ENCODE results near the gene DENND1C. TPM values are rescaled to one million over a fixed set of nuclear protein-coding genes. Genes with fewer than 3 reads are reported as not detected.

DENND1C gene
- total RNA-seq, 2 experiments from 2014 or later = 111 to 118 TPM

DNA sequence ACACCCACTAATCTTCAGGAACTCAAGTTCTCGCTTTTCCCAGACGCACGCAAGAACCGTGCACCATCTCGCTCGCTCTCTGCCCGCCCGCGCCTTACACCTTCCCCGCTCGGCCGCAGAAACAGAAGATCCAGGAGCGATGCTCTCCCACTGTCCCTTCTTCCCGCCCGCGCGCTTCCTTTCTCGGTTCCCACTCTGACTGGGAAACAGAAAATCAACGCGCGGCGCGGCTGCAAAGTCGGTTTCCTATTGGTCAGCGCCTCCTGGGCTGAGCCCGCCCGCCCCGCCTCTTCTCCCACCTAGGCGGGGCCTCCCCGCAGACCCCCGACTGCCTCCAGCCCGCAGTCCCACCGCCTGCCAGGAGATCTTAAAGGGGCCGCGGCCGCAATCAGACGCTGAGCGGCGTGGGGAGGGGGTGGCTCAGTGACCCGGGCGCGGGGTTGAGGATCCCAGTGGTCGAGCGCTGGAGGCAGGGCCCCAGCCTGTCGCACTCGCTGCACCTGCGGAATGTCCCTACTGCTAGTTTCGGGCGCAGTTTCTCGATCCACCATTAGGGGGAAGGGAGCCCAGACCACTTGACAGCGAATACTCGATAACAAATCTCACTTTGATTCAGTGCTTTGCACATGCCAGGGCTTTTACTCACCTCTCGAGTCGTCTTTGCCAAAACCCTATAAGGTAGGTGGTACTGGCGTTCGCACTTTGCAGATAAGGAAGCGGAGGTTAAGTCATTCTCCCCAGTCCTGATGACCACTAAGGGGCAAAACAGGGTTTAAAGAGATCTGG lies 21.3 kb downstream of the DENND1C start:
- no peaks in the 10 kb centered on the region for H3K9me3 Mint-ChIP-seq
- no peaks in the 10 kb centered on the region for H3K27me3 Mint-ChIP-seq
- POLR2A ChIA-PET = interaction anchor here (0.9 to 1.3 kb wide), 4 partner anchors 10 to 35 kb away, joined by 3 to 11 read pairs (median 6); partner anchors contain the start of genes DENND1C and KHSRP
- no peaks in the 10 kb centered on the region for H3K27me3 ChIP-seq (ENCODE audit: control insufficient read depth in 1 of 2, insufficient read depth in 2 of 2, low read length in 2 of 2)
- peaks cover 31% of the 10 kb centered on the region for H3K4me1 Mint-ChIP-seq (ENCODE audit: low read depth)
- H3K9me3 ChIP-seq (ENCODE audit: control insufficient read depth in 1 of 2, insufficient read depth in 1 of 2, low read length in 2 of 2) = peaks cover 0 to 9% of the 10 kb centered on the region in 2 experiments
- no peaks in the 10 kb centered on the region for H3K36me3 ChIP-seq (ENCODE audit: insufficient read depth, low read length)
- H3K4me3 ChIP-seq (ENCODE audit: low read length) = peak overlapping the region; percentile 68
- intact Hi-C loops (cut with DNase I, micrococcal nuclease) = loop anchor here (1.0 to 5.0 kb wide), 10 partner anchors 21 to 402 kb away; partner anchors contain the start of genes DENND1C (in 2 of the 2), GPR108 (in 1 of the 2), GTF2F1 (in 1 of the 2) and TRIP10 (in 1 of the 2)
- CTCF ChIA-PET = no interaction called here
- H3K4me3 Mint-ChIP-seq = peak overlapping the region; percentile 91
- ATAC-seq (ENCODE audit: poor library complexity) = peak; percentile 80
- peaks cover 36% of the 10 kb centered on the region for H3K4me1 ChIP-seq (ENCODE audit: insufficient read depth, low read length)
- peak overlapping the region; percentile 86 for H3K27ac Mint-ChIP-seq
- H3K36me3 Mint-ChIP-seq (ENCODE audit: low read depth) = peaks cover 42% of the 10 kb centered on the region
- peak overlapping the region; percentile 44 to 89 for H3K27ac ChIP-seq (ENCODE audit: low read depth in 1 of 2, low read length in 2 of 2)
- peak; percentile 95 to 97 (median 96) for DNase-seq
- TF ChIP-seq, protein P1, sequence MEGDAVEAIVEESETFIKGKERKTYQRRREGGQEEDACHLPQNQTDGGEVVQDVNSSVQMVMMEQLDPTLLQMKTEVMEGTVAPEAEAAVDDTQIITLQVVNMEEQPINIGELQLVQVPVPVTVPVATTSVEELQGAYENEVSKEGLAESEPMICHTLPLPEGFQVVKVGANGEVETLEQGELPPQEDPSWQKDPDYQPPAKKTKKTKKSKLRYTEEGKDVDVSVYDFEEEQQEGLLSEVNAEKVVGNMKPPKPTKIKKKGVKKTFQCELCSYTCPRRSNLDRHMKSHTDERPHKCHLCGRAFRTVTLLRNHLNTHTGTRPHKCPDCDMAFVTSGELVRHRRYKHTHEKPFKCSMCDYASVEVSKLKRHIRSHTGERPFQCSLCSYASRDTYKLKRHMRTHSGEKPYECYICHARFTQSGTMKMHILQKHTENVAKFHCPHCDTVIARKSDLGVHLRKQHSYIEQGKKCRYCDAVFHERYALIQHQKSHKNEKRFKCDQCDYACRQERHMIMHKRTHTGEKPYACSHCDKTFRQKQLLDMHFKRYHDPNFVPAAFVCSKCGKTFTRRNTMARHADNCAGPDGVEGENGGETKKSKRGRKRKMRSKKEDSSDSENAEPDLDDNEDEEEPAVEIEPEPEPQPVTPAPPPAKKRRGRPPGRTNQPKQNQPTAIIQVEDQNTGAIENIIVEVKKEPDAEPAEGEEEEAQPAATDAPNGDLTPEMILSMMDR (IDR thresholded peaks at IDR 0.05) = peak; percentile 75

DNA sequence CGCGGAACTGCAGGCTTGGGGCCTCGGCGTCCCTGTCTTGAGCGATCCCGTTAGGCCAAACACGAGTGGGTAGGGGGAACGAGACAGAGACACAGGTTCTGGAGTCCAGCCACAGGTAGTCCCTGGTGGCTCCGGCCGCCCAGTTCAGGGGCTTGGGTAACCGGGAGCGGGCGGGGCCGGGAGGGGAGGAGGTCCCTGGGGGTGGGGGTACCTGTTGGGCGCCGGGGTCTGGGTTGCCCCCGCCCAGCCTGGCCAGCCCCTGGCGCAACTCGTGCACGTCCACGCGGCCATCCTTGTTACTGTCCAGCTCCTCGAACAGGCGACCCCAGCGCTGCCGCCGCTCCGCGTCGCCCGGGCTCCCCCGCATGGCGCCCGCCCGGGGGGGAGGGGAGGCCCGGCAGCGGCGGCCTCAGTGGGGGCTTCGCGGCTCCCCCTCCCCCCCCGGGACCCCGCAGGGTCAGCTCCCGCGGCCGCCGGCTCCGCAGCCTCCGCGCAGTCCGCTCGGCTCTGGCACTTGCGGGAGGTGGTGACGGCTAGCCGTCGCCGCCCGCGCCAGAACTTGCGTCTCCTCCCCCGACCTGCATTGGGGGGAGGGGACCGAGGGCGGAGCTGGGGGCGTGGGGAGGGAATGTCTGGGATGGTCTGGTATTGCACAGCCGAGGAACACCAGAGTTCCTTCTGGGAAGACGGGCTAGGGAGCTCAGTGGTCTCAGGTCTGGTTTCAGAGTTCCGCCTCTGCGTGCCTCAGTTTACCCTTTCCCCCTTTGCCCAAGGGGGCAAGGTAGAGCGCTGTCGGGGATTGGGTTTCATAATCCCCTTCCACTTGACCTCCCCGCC lies 22.1 kb downstream of the DENND1C start, which contains the start of gene SLC25A23:
TSS of gene SLC25A23 (minus strand) at position 531 of the 837 bp plus-strand sequence. CDS start at position 367, 164 bp downstream.
- Mint-ChIP-seq H3K27ac (peak within 1 kb of the TSS; percentile 86), H3K4me1 (ENCODE audit: low read depth) (peaks cover 24% of the 10 kb centered on the region), H3K9me3 (peaks cover 3% of the 10 kb centered on the region), H3K36me3 (ENCODE audit: low read depth) (peaks cover 50% of the 10 kb centered on the region), H3K4me3 (peak within 1 kb of the TSS; percentile 91), H3K27me3 (no peaks in the 10 kb centered on the region)
- ChIA-PET CTCF (interaction anchor here (0.5 kb wide), 1 partner anchor 179 kb away, joined by 5 read pairs; no protein-coding TSS in a partner anchor), POLR2A (interaction anchor here (0.5 to 1.2 kb wide), 4 partner anchors 22 to 506 kb away, joined by 3 to 11 read pairs (median 4); partner anchors contain the start of genes DENND1C and KHSRP)
- Histone ChIP-seq H3K27me3 (ENCODE audit: control insufficient read depth in 1 of 2, insufficient read depth in 2 of 2, low read length in 2 of 2) (no peaks in the 10 kb centered on the region), H3K27ac (ENCODE audit: low read depth in 1 of 2, low read length in 2 of 2) (peak within 1 kb of the TSS; percentile 44 to 89), H3K4me1 (ENCODE audit: insufficient read depth, low read length) (peaks cover 29% of the 10 kb centered on the region), H3K9me3 (ENCODE audit: control insufficient read depth in 1 of 2, insufficient read depth in 1 of 2, low read length in 2 of 2) (peaks cover under 1 to 12% of the 10 kb centered on the region in 2 experiments), H3K36me3 (ENCODE audit: insufficient read depth, low read length) (peaks cover under 1% of the 10 kb centered on the region), H3K4me3 (ENCODE audit: low read length) (peak within 1 kb of the TSS; percentile 68)
- no peak for ATAC-seq (ENCODE audit: poor library complexity)
- peak; percentile 30 to 78 (median 54) for DNase-seq
- TF ChIP-seq, protein P1 (IDR thresholded peaks at IDR 0.05) = no peak
- intact Hi-C loops (cut with DNase I, micrococcal nuclease) = loop anchor here (1.0 to 5.0 kb wide), 10 partner anchors 21 to 403 kb away; partner anchors contain the start of genes DENND1C (in 2 of the 2), GPR108 (in 1 of the 2), GTF2F1 (in 1 of the 2) and TRIP10 (in 1 of the 2)

Data from CD4-positive, alpha-beta T cell (primary cell).